Effector CD8-positive, alpha-beta T cell (primary cell): ENCODE measurements around the gene INTS14.

Experiments
- DNase-seq: peaks from one replicate; lab custom pipeline; 2025; lab: John Stamatoyannopoulos, UW

The INTS14 gene

DNA sequence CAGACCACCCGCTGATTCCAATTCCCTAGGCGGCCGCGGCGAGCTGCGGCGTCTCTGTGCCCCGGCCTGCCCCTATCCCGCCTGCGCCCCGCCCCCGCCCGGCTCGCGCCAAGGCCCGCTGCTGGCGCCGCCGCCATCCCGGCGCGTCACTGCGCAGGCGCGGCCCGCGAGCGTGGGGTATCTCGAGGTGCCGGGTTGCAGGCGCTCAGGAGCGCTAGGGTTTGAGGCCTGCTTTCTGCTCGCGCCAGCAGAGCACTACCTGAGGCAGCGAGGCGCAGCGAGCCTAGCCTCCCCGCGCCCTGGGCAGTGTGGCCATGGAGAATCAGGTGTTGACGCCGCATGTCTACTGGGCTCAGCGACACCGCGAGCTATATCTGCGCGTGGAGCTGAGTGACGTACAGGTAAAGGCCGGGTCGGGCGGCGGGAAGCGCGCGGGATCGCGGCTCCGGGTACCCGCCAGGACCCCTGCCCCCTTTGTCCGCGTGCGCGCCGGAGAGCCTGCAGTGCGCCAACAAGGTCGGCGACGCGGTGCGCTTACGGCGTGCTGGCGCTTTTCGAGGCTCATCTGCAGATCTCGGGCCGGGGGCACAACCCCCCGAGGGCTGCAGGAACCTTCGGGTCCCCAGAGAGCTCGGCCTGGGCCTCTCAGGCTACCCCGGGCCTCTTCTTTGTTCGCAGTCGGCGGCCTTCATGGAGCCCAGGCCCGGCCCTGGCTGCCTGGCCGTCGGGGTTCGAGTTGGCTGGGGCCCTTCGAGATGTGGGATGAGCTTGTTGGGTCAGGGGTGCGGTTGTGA is 80.4 kb downstream of the INTS14 start, which contains the start of gene HACD3:
Gene HACD3, plus strand, starts transcription at position 146 of the 794 bp plus-strand sequence. Its CDS starts 169 bp downstream, at position 315.
- peak; percentile 83 for DNase-seq

GRCh38 chr15:65529762-65530317 is 81.1 kb downstream of the INTS14 start:
- DNase-seq: no peak
